NCI-H2107 (cell line): ENCODE measurements around the gene C1RL.

ENCODE experiments used
- DNase-seq: peaks from one replicate; lab custom pipeline; 2025; lab: John Stamatoyannopoulos, UW

C1RL gene

DNA sequence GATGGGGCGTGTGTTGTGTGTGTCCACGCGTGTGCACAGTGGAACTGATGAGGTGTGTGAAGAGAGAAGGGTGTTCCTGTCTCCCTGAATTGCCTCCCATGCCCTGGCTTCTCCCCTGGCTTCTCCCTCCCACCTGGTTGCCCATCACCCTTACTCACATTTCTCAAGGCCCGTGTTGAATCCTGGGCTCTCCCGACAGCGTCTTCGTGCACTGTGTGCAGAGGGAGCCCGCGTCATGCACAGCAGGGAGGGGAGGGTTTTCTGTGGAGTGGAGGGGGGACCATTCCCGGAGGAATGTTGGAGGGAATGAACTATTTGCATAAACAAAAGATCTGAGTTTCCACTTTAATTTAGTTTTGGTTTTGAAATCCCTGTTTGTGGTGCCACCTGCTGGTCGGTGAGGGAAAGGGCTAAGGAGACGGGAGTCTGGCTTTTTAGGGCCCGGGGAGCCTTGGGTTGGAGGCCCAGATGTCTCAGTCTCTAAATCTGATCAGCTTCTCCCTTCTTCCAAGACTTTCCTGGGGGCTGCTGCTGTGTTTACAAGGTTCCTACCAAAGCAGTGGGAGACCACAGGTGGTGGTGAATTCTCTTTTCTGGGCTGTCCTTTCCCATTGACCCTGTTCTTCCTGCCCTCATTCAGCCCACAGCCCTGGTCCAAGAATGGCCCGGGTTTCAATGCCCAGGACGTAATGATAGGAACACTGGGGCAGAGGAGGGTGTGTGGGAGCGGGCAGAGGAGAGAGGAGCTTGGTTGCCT, 16.6 kb downstream of the C1RL start, which contains the start of gene C1R:
Gene C1R, minus strand, starts transcription at position 217 of the 757 bp plus-strand sequence. Its CDS starts 57 bp downstream, at position 160.
- peak; percentile 25 for DNase-seq

- no peak for DNase-seq
These were observed 17.3 kb downstream of the C1RL start for GRCh38 chr12:7091660-7092228.

DNA sequence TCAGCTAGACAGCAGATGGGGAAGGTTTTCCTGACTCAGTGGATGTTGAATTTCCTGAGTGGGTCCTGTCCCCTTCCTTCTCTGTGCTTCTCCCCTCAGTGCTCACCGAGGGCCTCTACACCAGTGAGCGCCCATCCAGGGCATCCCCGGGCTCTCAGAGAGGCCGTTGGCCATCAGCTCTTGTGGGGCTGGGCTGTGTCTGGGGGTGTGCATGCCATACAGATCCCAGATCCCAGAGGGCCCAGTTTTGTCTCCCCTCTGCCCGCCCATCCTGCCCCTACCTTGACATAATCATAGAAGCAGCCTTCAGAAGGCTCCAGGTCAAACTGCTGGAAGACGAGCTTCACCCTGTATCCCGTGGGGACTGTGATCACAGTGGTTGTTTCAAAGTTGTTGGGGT, 17.8 kb downstream of the C1RL start:
- no peak for DNase-seq

DNA sequence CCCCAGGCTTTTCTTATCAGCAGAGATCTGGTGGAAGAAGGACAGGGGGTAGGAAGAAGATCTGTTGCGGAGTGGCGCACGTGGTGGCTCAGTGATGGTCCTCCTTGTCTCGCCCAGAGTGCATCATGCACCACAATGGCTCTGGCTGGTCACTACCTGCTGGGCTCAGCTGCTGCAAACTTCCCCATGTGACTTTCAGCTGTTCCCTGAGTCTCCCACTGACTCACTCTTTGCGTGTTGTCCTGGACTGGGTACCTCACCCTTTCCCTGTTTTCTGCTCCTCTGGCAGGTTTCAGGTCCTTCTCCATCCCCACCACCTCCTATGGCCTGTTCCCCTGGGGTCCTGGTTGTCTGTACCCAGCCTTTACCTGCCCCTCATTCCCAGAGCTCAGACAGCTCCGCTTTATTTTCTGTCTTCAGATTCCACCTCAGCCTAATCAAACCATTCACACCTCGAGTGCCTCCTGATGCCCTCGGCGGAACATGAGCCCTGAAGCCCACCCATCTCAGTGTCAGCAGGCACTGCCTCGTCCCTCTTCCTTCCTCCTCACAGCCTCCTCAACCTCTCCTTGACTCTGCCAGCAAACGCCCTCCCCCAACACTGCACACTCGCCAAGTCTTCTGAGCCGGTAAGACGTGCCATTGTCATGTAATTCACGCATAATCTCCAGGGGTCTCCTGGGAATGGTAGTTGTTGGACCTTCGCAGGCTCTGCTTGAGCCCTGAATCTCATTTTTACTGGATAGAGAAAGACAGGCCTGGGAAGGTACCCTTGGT, 18.6 kb downstream of the C1RL start:
- no peak for DNase-seq

DNA sequence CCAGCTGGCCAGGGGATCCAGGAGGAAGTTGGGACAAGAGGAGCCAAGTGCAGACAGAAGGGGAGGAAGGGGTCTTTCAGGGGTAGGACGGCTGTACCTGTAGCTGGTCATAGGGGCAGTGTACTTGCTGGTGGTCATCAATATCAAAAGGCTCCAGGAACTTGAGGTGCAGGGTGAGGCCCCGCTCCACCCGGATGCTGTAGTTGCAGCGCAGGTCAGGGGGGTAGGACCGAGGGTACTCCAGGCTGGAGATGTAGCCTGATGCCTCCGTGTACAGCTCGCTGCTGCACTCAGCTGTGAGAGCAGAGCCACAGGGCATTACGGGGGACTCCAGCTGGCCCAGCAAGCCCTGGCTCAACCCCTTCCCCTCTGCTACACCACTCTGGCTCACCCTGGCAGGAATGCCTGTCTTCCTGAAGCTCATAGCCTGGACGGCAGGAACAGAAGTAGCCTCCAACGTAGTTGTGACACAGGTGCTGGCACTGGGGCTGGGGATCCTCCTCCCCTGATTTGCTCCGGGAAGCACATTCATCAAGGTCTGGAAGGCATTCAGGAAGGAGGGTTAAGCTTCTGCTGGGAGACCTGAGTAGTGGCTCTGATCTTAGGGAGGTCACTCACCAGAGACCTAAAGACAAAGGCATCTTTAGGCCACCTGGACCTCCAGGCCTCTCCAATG, 19.7 kb downstream of the C1RL start:
- no peak for DNase-seq

GRCh38 chr12:7083125-7083524, 25.9 kb downstream of the C1RL start:
- DNase-seq: no peak

DNA sequence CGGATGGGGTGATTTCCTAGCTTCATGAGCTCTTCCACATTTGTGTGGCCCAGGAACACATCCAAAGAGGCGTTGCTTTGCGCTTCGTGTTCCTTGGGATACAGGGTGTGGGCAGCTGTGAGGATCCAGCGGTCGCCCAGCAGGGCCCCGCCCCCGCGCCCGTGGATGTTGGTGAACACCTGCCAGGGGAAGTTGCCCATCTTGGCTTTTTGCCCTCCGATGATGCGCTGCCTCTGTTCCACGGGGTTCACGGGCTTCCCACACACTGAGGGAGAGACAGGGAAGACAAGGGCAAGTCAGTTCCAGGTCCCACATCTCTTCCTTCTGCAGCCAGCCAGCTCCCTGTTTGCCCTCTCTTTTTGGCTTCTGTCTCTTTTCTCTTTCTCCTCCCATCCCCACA, 28.0 kb downstream of the C1RL start:
- DNase-seq: no peak

DNA sequence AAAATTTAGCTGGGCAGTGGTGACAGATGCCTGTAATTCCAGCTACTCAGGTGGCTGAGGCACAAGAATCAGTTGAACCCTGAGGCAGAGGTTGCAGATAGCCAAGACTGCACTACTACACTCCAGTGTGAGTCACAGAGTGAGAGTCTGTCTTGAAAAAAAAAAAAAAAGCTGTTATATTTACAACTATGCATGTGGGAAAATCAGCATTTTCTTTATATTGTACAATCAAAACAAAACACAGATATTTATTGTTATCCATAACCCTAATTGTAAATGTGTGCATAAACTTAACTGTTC, 29.2 kb downstream of the C1RL start:
- DNase-seq: no peak

GRCh38 chr12:7078163-7078562, 30.9 kb downstream of the C1RL start:
- no peak for DNase-seq

DNA sequence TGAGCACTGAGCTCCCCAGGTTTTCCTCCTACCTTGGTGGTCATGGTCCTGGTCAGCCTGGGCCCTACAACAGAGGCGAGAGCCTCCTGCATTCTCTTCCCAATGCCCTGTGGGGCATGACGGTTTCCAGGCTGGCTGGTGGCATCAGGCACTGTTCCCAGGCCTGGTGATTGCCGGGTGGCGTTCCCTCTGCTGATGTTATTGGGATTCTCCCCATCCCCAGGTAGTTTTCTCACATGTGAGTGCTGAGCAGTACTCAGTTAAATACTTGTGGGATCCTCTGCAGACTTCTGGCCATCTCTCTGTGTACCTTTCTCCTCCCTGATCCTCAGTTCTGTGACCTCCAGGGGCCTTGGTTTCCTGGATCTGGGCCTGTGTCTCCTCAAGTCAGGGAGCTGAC, 32.5 kb downstream of the C1RL start:
- no peak for DNase-seq

DNA sequence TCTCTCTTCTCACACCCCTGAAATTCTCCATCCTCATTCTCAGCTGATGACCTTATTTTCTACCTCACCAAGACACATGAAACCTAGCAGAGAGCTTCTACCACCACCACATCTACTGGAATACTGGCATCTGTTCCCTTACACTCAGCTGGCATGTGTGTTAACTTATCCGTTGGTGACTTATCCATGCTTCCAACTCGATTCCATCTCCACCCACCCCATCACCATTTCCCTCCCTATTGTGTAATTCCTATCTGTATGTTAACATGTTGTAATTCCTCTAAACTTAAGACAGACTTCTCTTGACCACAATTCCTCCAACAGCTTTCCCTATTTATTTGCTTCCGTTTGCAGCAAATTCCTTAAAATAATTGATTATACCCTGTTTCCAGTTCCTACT, 33.1 kb downstream of the C1RL start:
- DNase-seq: no peak

GRCh38 chr12:7075518-7075917, 33.5 kb downstream of the C1RL start:
- no peak for DNase-seq

DNA sequence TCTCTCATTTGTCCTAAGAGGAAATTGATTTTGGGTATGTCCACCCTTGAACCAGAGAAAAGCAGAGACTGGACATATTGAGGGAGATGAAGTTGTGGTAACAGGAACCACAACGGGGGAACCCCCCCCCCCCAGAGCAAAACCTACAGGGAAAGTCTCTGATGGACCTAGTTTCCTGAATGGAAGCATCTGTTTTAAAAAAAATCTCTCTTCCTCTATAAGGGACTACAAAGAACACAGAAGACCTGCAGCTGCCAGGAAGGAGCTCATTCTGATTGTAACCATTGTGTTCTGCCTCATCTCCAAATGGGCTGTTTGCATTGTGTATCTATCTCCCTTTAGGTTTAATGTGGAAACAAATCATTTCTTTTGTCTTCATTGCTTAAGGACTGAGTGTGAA, 35.1 kb downstream of the C1RL start:
- DNase-seq: no peak

GRCh38 chr12:7072554-7072953, 36.5 kb downstream of the C1RL start:
- no peak for DNase-seq

DNA sequence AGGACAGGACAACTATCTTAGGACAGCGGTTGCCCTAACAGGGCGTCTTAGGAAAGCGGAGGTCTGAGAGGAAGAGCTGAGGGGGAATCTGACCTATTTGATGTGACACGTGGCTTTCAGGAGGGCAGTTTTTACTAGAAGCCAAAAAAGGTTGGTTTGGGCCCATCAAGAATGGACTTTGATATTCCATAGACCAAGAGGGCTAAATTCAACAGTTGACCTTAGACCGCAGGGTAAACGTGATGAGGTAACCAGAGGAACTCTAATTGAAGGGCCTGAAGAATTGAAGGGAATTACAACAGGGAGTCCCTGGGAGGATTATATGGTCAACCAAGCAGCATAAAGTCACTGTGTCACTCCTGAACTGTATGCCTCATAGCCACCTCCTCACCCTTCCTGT, 37.0 kb downstream of the C1RL start:
- no peak for DNase-seq

- DNase-seq: no peak
These were observed 39.6 kb downstream of the C1RL start for GRCh38 chr12:7069386-7069785.

- no peak for DNase-seq
These were observed 40.0 kb downstream of the C1RL start for GRCh38 chr12:7068994-7069346.

- no peak for DNase-seq
These were observed 40.6 kb downstream of the C1RL start for GRCh38 chr12:7068240-7068993.

GRCh38 chr12:7067096-7067495, 41.9 kb downstream of the C1RL start:
- no peak for DNase-seq

GRCh38 chr12:7066596-7066995, 42.4 kb downstream of the C1RL start:
- DNase-seq: no peak

GRCh38 chr12:7065073-7065623, 43.9 kb downstream of the C1RL start:
- DNase-seq: no peak

GRCh38 chr12:7064516-7064915, 44.5 kb downstream of the C1RL start:
- no peak for DNase-seq
